Activated T-cell treated with anti-CD3 and anti-CD28 coated beads, Interleukin-2, amount 50 U/mL, for 1 hour (primary cell): ENCODE measurements around the gene AHCY.
"Not testable (repeated sequence)": the region's sequence is repeated elsewhere in the genome, so short reads cannot be mapped to it uniquely, and the experiment has no call there.

Experiments used
- DNase-seq: peaks from one replicate; pipeline ENCODE4 v3.0.0-alpha.2; 2020

Gene AHCY

GRCh38 chr20:34295284-34295683, 7.9 kb downstream of the AHCY start:
- DNase-seq: no peak

GRCh38 chr20:34294563-34294962, 8.6 kb downstream of the AHCY start:
- no peak for DNase-seq

GRCh38 chr20:34293589-34293988, 9.6 kb downstream of the AHCY start:
- DNase-seq: no peak

- DNase-seq: no peak
Observed at GRCh38 chr20:34293119-34293518, 10.0 kb downstream of the AHCY start.

- no peak for DNase-seq
Observed at GRCh38 chr20:34292496-34292895, 10.7 kb downstream of the AHCY start.

GRCh38 chr20:34290471-34290870, 12.7 kb downstream of the AHCY start:
- no peak for DNase-seq

GRCh38 chr20:34287500-34287899, 15.7 kb downstream of the AHCY start:
- not testable (repeated sequence) for DNase-seq

GRCh38 chr20:34285450-34285849, 17.7 kb downstream of the AHCY start:
- DNase-seq: no peak

GRCh38 chr20:34283844-34284243, 19.3 kb downstream of the AHCY start:
- DNase-seq: no peak

- DNase-seq: no peak
Observed at GRCh38 chr20:34282041-34282440, 21.1 kb downstream of the AHCY start.

GRCh38 chr20:34281177-34281576, 22.0 kb downstream of the AHCY start:
- no peak for DNase-seq

GRCh38 chr20:34274694-34275093, 28.5 kb downstream of the AHCY start:
- DNase-seq: no peak

GRCh38 chr20:34271956-34272355, 31.2 kb downstream of the AHCY start:
- no peak for DNase-seq

GRCh38 chr20:34269996-34270627, 33.0 kb downstream of the AHCY start:
- no peak for DNase-seq

GRCh38 chr20:34268851-34269636, 34.1 kb downstream of the AHCY start:
- DNase-seq: peak; percentile 42

- DNase-seq: no peak
Observed at GRCh38 chr20:34268145-34268544, 35.0 kb downstream of the AHCY start.

GRCh38 chr20:34264141-34264540, 39.0 kb downstream of the AHCY start:
- no peak for DNase-seq

- DNase-seq: not testable (repeated sequence)
Observed at GRCh38 chr20:34263468-34263867, 39.7 kb downstream of the AHCY start.

- no peak for DNase-seq
Observed at GRCh38 chr20:34262488-34263288, 40.5 kb downstream of the AHCY start.

GRCh38 chr20:34260208-34260942, 42.8 kb downstream of the AHCY start:
- DNase-seq: no peak

- DNase-seq: no peak
Observed at GRCh38 chr20:34256629-34257124, 46.5 kb downstream of the AHCY start.

GRCh38 chr20:34254979-34255378, 48.2 kb downstream of the AHCY start:
- DNase-seq: no peak
